ENCODE data around the gene KHNYN.

DNA sequence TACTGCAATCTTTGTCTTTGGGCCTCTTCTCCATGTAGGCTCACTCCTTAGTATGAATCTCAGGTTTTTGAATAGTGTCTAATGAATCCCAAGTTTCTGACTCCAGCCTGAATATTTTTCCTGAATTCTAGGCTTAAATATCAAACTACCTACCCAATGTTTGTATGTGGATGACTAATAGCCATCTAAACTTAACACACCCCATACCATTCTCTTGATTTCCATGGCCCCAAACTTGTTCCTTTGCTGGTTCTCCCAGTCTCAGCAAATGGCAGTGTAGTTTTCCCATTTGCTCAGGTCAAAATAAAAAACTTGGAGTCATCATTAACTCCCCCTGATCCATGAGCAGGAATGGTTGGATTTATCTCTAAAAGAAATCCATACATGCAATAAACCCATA is 31.6 kb downstream of the KHNYN start:
- TF ChIP-seq, protein P1, sequence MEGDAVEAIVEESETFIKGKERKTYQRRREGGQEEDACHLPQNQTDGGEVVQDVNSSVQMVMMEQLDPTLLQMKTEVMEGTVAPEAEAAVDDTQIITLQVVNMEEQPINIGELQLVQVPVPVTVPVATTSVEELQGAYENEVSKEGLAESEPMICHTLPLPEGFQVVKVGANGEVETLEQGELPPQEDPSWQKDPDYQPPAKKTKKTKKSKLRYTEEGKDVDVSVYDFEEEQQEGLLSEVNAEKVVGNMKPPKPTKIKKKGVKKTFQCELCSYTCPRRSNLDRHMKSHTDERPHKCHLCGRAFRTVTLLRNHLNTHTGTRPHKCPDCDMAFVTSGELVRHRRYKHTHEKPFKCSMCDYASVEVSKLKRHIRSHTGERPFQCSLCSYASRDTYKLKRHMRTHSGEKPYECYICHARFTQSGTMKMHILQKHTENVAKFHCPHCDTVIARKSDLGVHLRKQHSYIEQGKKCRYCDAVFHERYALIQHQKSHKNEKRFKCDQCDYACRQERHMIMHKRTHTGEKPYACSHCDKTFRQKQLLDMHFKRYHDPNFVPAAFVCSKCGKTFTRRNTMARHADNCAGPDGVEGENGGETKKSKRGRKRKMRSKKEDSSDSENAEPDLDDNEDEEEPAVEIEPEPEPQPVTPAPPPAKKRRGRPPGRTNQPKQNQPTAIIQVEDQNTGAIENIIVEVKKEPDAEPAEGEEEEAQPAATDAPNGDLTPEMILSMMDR (IDR thresholded peaks at IDR 0.05 in 8 of 11, conservative IDR thresholded peaks at IDR 0.05 in 3 of 11): no peak
- TF ChIP-seq POLR2A (IDR thresholded peaks at IDR 0.05): no peak

All from spleen (tissue), 7 donors.